ENCODE results near the gene CALHM1.
A peak's percentile ranks its signal among the peaks of the same experiment; 100 is the strongest.

GRCh38 chr10:103476046-103476768 lies 17.5 kb upstream of the CALHM1 start:
- peak; percentile 59 for TF ChIP-seq CTCF (IDR thresholded peaks at IDR 0.05; ENCODE audit: low read length)
- TF ChIP-seq EZH2 (optimal IDR thresholded peaks at IDR 0.05; ENCODE audit: low read depth, low read length) = no peak
